Peyer's patch (tissue), 4 donors: ENCODE data around the gene TLK2.

Experiments
- POLR2A ChIP-seq, 2 donors: fragments of 450-650 bp; IDR thresholded peaks; one replicate each; pipeline ENCODE4 v1.5.1; 2017; ENCODE audit warnings: antibody characterized with exemption in 2 of 2, mild to moderate bottlenecking in 2 of 2, moderate library complexity in 2 of 2
- TF ChIP-seq, protein P1 (sequence below), 6 experiments: fragments of 450-650 bp in 4 of 6; fragments of 200-600 bp in 2 of 6; sonication (generic) in 1 of 6; IDR thresholded peaks; one replicate each; pipeline ENCODE4 v1.5.1; 2017 to 2019; ENCODE audit warnings: antibody characterized with exemption in 6 of 6, mild to moderate bottlenecking in 3 of 6, moderate library complexity in 1 of 6

DNA sequence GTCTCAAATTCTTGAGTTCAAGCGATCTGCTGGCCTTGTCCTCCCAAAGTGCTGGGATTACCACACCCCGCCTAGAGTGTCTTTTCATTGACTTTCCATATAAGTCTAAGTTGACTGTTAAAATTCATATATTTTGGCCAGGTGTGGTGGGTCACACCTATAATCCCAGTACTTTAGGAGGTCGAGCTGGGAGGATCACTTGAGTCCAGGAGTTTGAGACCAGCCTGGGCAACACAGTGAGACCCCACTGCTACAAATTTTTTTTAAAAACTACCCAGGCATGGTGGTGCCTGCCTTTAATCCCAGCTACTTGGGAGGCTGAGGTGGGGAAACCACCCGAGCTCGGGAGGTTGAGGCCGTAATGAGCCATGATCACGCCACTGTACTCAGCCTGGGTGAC lies 127.0 kb downstream of the TLK2 start:
- TF ChIP-seq, protein P1, sequence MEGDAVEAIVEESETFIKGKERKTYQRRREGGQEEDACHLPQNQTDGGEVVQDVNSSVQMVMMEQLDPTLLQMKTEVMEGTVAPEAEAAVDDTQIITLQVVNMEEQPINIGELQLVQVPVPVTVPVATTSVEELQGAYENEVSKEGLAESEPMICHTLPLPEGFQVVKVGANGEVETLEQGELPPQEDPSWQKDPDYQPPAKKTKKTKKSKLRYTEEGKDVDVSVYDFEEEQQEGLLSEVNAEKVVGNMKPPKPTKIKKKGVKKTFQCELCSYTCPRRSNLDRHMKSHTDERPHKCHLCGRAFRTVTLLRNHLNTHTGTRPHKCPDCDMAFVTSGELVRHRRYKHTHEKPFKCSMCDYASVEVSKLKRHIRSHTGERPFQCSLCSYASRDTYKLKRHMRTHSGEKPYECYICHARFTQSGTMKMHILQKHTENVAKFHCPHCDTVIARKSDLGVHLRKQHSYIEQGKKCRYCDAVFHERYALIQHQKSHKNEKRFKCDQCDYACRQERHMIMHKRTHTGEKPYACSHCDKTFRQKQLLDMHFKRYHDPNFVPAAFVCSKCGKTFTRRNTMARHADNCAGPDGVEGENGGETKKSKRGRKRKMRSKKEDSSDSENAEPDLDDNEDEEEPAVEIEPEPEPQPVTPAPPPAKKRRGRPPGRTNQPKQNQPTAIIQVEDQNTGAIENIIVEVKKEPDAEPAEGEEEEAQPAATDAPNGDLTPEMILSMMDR (IDR thresholded peaks at IDR 0.05), result no peak
- TF ChIP-seq POLR2A (IDR thresholded peaks at IDR 0.05), result no peak
